Smooth muscle cell (in vitro differentiated cells): Measurements from ENCODE around the gene NLRX1. TPM values are rescaled to one million over a fixed set of nuclear protein-coding genes. Genes with fewer than 3 reads are reported as not detected.
"Not testable (repeated sequence)": the region's sequence is repeated elsewhere in the genome, so short reads cannot be mapped to it uniquely, and the experiment has no call there.

Experiments used
- DNase-seq: peaks from one replicate; lab custom pipeline; 2025; ENCODE audit not compliant: unreplicated experiment; lab: John Stamatoyannopoulos, UW
- H2AFZ ChIP-seq: fragments of 200-600 bp; sonication (generic); 2 replicates; pipeline ENCODE4 v1.6.0; 2016; ENCODE audit warnings: antibody characterized with exemption, low read depth, mild to moderate bottlenecking
- H3F3A ChIP-seq: fragments of 200-600 bp; sonication (generic); 2 replicates; pipeline ENCODE4 v1.6.0; 2017; ENCODE audit warnings: antibody characterized with exemption, low read depth
- H3K27ac ChIP-seq: fragments of 200-600 bp; sonication (generic); 2 replicates; pipeline ENCODE4 v1.5.1; 2016; ENCODE audit warnings: low read depth, mild to moderate bottlenecking
- H3K27me3 ChIP-seq: fragments of 200-600 bp; sonication (generic); 2 replicates; pipeline ENCODE4 v1.6.1; 2016; ENCODE audit warnings: low read depth, mild to moderate bottlenecking
- H3K36me3 ChIP-seq: fragments of 200-600 bp; sonication (generic); 2 replicates; pipeline ENCODE4 v1.5.1; 2016; ENCODE audit warnings: low read depth
- H3K4me1 ChIP-seq: fragments of 200-600 bp; sonication (generic); 2 replicates; pipeline ENCODE4 v1.5.1; 2016; ENCODE audit warnings: low read depth
- H3K4me2 ChIP-seq: fragments of 200-600 bp; sonication (generic); 2 replicates; pipeline ENCODE4 v1.6.0; 2016; ENCODE audit warnings: mild to moderate bottlenecking
- H3K4me3 ChIP-seq: fragments of 200-600 bp; sonication (generic); 2 replicates; pipeline ENCODE4 v1.5.1; 2016; ENCODE audit warnings: mild to moderate bottlenecking
- H3K79me2 ChIP-seq: fragments of 200-600 bp; sonication (generic); 2 replicates; pipeline ENCODE4 v1.6.0; 2016; ENCODE audit warnings: low read depth, mild to moderate bottlenecking
- H3K9ac ChIP-seq: fragments of 200-600 bp; sonication (generic); 2 replicates; pipeline ENCODE4 v1.6.0; 2016; ENCODE audit warnings: low read depth
- H3K9me3 ChIP-seq: fragments of 200-600 bp; sonication (generic); replicated peaks from 2 replicates; pipeline ENCODE4 v1.5.1; 2016; ENCODE audit warnings: low read depth
- H4K20me1 ChIP-seq: fragments of 200-600 bp; sonication (generic); 2 replicates; pipeline ENCODE4 v1.6.0; 2016; ENCODE audit warnings: low read depth
- WGBS: methylation state at CpG from one replicate; pipeline ENCODE4 v1.1.7; 2016; ENCODE audit warnings: low lambda C conversion rate; 5-methylcytosine and 5-hydroxymethylcytosine counted together
- polyA plus RNA-seq: library from polyadenylated mRNA; unstranded; fragments of >200 nt; fragmentation: Nextera tagmentation; extraction: Ambion mirVana; gene quantifications from 2 replicates; pipeline ENCODE4 v1.2.1, GENCODE V29; 2016
- total RNA-seq: library from RNA; depleted of rRNA; stranded (reverse); fragments of >200 nt; gene quantifications from 2 replicates; pipeline ENCODE4 v1.2.3, GENCODE V29; 2014
- TF ChIP-seq, protein P1 (sequence below): fragments of 200-600 bp; sonication (generic); IDR thresholded peaks from 2 replicates; pipeline ENCODE4 v1.5.1; 2017; ENCODE audit warnings: borderline replicate concordance, mild to moderate bottlenecking, antibody characterized with exemption; ENCODE audit not compliant: insufficient read depth, poor library complexity, severe bottlenecking

Gene NLRX1
- total and polyA plus RNA-seq, 2 experiments from 2014 or later = 13.0 to 18.7 TPM

DNA sequence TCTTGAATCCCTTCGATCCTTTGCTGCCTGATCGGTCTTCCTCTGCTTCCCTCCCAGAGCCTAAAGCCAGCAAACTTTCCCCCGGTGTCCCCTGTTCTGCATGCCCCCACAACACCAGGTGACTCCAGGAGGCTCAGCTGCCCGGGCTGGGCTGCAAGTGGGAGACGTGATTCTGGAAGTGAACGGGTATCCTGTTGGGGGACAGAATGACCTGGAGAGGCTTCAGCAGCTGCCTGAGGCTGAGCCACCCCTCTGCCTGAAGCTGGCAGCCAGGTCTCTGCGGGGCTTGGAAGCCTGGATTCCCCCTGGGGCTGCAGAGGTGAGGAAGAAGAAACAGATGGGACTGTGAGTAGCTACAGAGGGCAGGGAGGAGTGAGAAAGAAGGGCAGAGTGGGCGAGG lies 20.4 kb downstream of the NLRX1 start:
- no peak overlapping the region for H3K9ac ChIP-seq
- H2AFZ ChIP-seq = no peak overlapping the region
- no peaks in the 10 kb centered on the region for H3K36me3 ChIP-seq
- no peaks in the 10 kb centered on the region for H3K79me2 ChIP-seq
- 91% methylated on average over 8 of the region's 8 CpGs for WGBS
- H3K4me3 ChIP-seq = no peak overlapping the region
- H3K27me3 ChIP-seq = no peaks in the 10 kb centered on the region
- no peak overlapping the region for H3K4me2 ChIP-seq
- no peak for DNase-seq
- no peak overlapping the region for H3K27ac ChIP-seq
- H3K4me1 ChIP-seq = no peaks in the 10 kb centered on the region
- no peaks in the 10 kb centered on the region for H3K9me3 ChIP-seq
- H4K20me1 ChIP-seq = no peaks in the 10 kb centered on the region
- TF ChIP-seq, protein P1, sequence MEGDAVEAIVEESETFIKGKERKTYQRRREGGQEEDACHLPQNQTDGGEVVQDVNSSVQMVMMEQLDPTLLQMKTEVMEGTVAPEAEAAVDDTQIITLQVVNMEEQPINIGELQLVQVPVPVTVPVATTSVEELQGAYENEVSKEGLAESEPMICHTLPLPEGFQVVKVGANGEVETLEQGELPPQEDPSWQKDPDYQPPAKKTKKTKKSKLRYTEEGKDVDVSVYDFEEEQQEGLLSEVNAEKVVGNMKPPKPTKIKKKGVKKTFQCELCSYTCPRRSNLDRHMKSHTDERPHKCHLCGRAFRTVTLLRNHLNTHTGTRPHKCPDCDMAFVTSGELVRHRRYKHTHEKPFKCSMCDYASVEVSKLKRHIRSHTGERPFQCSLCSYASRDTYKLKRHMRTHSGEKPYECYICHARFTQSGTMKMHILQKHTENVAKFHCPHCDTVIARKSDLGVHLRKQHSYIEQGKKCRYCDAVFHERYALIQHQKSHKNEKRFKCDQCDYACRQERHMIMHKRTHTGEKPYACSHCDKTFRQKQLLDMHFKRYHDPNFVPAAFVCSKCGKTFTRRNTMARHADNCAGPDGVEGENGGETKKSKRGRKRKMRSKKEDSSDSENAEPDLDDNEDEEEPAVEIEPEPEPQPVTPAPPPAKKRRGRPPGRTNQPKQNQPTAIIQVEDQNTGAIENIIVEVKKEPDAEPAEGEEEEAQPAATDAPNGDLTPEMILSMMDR = no peak
- H3F3A ChIP-seq = no peaks in the 10 kb centered on the region

DNA sequence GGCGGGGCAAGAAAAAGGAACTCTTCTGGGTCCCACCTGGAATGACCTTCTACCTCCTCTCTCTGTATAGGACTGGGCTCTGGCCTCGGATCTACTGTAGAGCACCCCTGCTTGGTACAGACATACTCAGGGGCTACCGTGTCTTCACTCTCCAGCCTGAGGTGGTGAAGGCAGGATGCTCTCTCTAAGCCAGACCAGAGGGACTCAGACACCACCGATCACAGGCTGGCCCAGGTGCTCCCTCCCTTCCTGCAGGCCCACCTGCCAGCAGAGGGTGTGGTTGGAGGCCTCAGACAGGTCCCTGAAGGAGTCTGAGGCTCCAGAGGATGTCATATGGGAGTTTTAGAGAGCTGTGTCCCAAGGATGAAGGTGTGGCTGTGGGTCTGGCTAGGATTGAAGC lies 20.9 kb downstream of the NLRX1 start:
- no peaks in the 10 kb centered on the region for H3K36me3 ChIP-seq
- TF ChIP-seq, protein P1 = no peak
- WGBS = 81% methylated on average over 4 of the region's 4 CpGs
- H3K27ac ChIP-seq = no peak overlapping the region
- no peaks in the 10 kb centered on the region for H3F3A ChIP-seq
- no peak for DNase-seq
- no peak overlapping the region for H2AFZ ChIP-seq
- no peak overlapping the region for H3K4me2 ChIP-seq
- no peaks in the 10 kb centered on the region for H3K79me2 ChIP-seq
- no peaks in the 10 kb centered on the region for H3K27me3 ChIP-seq
- H3K4me3 ChIP-seq = no peak overlapping the region
- no peak overlapping the region for H3K9ac ChIP-seq
- H4K20me1 ChIP-seq = no peaks in the 10 kb centered on the region
- no peaks in the 10 kb centered on the region for H3K9me3 ChIP-seq
- H3K4me1 ChIP-seq = no peaks in the 10 kb centered on the region

DNA sequence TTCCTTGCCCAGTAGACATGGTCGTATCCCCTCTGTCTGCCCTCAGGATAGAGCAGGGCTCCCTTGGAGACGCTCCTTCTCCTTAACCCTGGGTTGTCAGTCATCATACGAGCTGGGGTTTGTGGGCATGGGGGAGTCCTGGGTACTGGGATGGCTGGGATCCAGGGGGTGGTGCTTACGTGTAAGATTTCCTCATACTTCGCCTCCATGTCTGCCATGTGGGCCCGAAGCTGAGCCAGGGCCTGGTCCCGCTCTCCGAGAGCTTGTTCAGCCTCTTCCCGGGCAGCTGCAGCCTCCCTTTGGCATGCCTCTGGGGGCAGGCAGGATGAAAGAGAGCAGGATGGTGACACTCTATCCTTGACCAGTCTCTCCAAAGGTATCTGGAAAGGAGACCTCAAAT lies 22.0 kb downstream of the NLRX1 start:
- Histone ChIP-seq H3K79me2 (no peaks in the 10 kb centered on the region), H3F3A (no peaks in the 10 kb centered on the region), H3K4me3 (no peak overlapping the region), H3K27ac (no peak overlapping the region), H4K20me1 (no peaks in the 10 kb centered on the region), H3K36me3 (no peaks in the 10 kb centered on the region), H3K27me3 (no peaks in the 10 kb centered on the region), H3K4me1 (no peaks in the 10 kb centered on the region), H2AFZ (no peak overlapping the region), H3K9ac (no peak overlapping the region), H3K4me2 (no peak overlapping the region), H3K9me3 (no peaks in the 10 kb centered on the region)
- TF ChIP-seq, protein P1 = no peak
- 95% methylated on average over 9 of the region's 9 CpGs for WGBS
- no peak for DNase-seq

DNA sequence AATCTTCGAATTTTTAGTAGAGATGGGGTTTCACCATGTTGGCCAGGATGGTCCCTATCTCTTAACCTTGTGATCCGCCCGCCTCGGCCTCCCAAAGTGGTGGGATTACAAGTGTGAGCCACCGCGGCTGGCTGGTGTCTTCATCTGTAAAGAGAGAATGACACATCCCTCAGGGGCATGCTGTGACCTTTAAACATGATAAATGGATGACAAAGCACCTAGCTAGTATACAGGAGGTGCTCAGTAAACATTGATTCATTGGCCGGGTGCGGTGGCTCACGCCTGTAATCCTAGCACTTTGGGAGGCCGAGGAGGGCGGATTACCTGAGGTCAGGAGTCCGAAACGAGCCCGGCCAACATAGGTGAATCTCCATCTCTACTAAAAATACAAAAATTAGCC lies 22.7 kb downstream of the NLRX1 start:
- not testable (repeated sequence) for H2AFZ ChIP-seq, H3K4me1 ChIP-seq, H3F3A ChIP-seq, H3K4me2 ChIP-seq, H3K9ac ChIP-seq, H3K79me2 ChIP-seq, H3K27ac ChIP-seq, DNase-seq, H3K9me3 ChIP-seq, H3K4me3 ChIP-seq, H3K27me3 ChIP-seq, H3K36me3 ChIP-seq, H4K20me1 ChIP-seq
- 90% methylated on average over 14 of the region's 14 CpGs for WGBS
